Thoracic aorta (tissue), 2 donors: ENCODE results near the gene SHH. TPM values are rescaled to one million over a fixed set of nuclear protein-coding genes. Genes with fewer than 3 reads are reported as not detected.

Experiments
- ATAC-seq: fragments of 150-250 bp; one replicate; pipeline ENCODE4 v1.8.0; 2017; ENCODE audit warnings: low read depth; ENCODE audit not compliant: insufficient number of reproducible peaks, low FRiP score
- DNase-seq: peaks from one replicate; pipeline ENCODE4 v3.0.0-alpha.2; 2020; ENCODE audit warnings: low spot score
- H3K27ac ChIP-seq, 2 donors: fragments of 200-600 bp; sonication (generic); 1 replicate in 1 of 2; 2 replicates in 1 of 2; pipeline ENCODE4 v1.5.1; 2016; ENCODE audit warnings: mild to moderate bottlenecking in 2 of 2, moderate library complexity in 2 of 2
- H3K27me3 ChIP-seq: fragments of 200-600 bp; sonication (generic); replicated peaks from 2 replicates; pipeline ENCODE4 v1.6.0; 2016; ENCODE audit warnings: mild to moderate bottlenecking; ENCODE audit not compliant: insufficient read depth
- H3K36me3 ChIP-seq: fragments of 200-600 bp; sonication (generic); one replicate; pipeline ENCODE4 v1.5.1; 2016
- H3K4me1 ChIP-seq, 2 donors: fragments of 200-600 bp; sonication (generic); 1 replicate in 1 of 2; 2 replicates in 1 of 2; pipeline versions ENCODE4 v1.5.1 to v1.6.0; 2016; ENCODE audit warnings: low read depth in 2 of 2, mild to moderate bottlenecking in 1 of 2; ENCODE audit not compliant: control insufficient read depth in 1 of 2
- H3K4me3 ChIP-seq: fragments of 200-600 bp; sonication (generic); 2 replicates; pipeline ENCODE4 v1.5.1; 2016; ENCODE audit warnings: mild to moderate bottlenecking
- H3K9me3 ChIP-seq: fragments of 200-600 bp; sonication (generic); 2 replicates; pipeline ENCODE4 v1.5.1; 2016
- total RNA-seq, 2 donors: library from RNA; depleted of rRNA; stranded (reverse); fragments of >200 nt; gene quantifications; one replicate each; pipeline versions ENCODE4 v1.1.0 to v1.2.3, GENCODE V29; 2016
- TF ChIP-seq, protein P1 (sequence below): fragments of 200-600 bp; sonication (generic); IDR thresholded peaks from one replicate; pipeline ENCODE4 v1.5.1; 2019; ENCODE audit warnings: antibody characterized with exemption

Gene SHH
- total RNA-seq, 2 donors from 2014 or later = 0.28 TPM; not detected in 1

- Histone ChIP-seq H3K4me1 (no peaks in the 10 kb centered on the region), H3K36me3 (peaks cover 27% of the 10 kb centered on the region), H3K9me3 (no peaks in the 10 kb centered on the region), H3K27me3 (no peaks in the 10 kb centered on the region), H3K27ac (no peak overlapping the region), H3K4me3 (no peak overlapping the region)
- TF ChIP-seq, protein P1, sequence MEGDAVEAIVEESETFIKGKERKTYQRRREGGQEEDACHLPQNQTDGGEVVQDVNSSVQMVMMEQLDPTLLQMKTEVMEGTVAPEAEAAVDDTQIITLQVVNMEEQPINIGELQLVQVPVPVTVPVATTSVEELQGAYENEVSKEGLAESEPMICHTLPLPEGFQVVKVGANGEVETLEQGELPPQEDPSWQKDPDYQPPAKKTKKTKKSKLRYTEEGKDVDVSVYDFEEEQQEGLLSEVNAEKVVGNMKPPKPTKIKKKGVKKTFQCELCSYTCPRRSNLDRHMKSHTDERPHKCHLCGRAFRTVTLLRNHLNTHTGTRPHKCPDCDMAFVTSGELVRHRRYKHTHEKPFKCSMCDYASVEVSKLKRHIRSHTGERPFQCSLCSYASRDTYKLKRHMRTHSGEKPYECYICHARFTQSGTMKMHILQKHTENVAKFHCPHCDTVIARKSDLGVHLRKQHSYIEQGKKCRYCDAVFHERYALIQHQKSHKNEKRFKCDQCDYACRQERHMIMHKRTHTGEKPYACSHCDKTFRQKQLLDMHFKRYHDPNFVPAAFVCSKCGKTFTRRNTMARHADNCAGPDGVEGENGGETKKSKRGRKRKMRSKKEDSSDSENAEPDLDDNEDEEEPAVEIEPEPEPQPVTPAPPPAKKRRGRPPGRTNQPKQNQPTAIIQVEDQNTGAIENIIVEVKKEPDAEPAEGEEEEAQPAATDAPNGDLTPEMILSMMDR = no peak
- ATAC-seq (no peak), DNase-seq (no peak)
These were observed 35.7 kb downstream of the SHH start for GRCh38 chr7:155776606-155777005.

GRCh38 chr7:155775691-155776090 is 36.6 kb downstream of the SHH start:
- no peak for DNase-seq
- no peaks in the 10 kb centered on the region for H3K27me3 ChIP-seq
- ATAC-seq = no peak
- H3K27ac ChIP-seq = no peak overlapping the region
- TF ChIP-seq, protein P1 = no peak
- no peaks in the 10 kb centered on the region for H3K9me3 ChIP-seq
- H3K4me1 ChIP-seq = no peaks in the 10 kb centered on the region
- H3K36me3 ChIP-seq = peaks cover 24% of the 10 kb centered on the region
- no peak overlapping the region for H3K4me3 ChIP-seq

DNA sequence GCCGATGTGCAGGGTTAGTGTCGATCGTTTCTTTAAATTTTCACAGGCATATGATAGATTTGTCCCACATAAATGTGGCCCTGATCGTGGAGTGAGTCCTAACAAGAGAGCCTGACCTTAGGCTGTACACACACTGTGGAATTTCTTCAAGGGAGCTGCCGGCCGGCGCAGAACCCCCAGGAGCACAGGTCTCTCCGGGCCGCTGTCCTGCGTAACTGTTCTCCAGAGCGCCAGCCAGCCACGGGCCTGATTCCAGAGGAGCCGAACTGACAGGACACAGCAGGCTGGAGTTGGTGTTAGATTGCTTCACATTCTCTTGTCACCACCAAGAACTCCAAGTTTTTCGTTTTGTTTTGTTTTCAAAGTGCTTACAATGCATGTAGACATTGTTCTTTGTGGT is 37.3 kb downstream of the SHH start:
- H3K27me3 ChIP-seq = no peaks in the 10 kb centered on the region
- DNase-seq = no peak
- no peak for ATAC-seq
- no peaks in the 10 kb centered on the region for H3K9me3 ChIP-seq
- peaks cover 30% of the 10 kb centered on the region for H3K36me3 ChIP-seq
- no peak overlapping the region for H3K4me3 ChIP-seq
- H3K4me1 ChIP-seq = no peaks in the 10 kb centered on the region
- TF ChIP-seq, protein P1 = no peak
- H3K27ac ChIP-seq = no peak overlapping the region

GRCh38 chr7:155773531-155773930 is 38.7 kb downstream of the SHH start:
- peaks cover 36% of the 10 kb centered on the region for H3K36me3 ChIP-seq
- no peaks in the 10 kb centered on the region for H3K4me1 ChIP-seq
- H3K4me3 ChIP-seq = no peak overlapping the region
- DNase-seq (no peak), ATAC-seq (no peak)
- no peaks in the 10 kb centered on the region for H3K27me3 ChIP-seq
- no peak overlapping the region for H3K27ac ChIP-seq
- H3K9me3 ChIP-seq = no peaks in the 10 kb centered on the region
- TF ChIP-seq, protein P1 = no peak

- TF ChIP-seq, protein P1 = no peak
- peaks cover 25% of the 10 kb centered on the region for H3K36me3 ChIP-seq
- no peak overlapping the region for H3K27ac ChIP-seq
- no peaks in the 10 kb centered on the region for H3K4me1 ChIP-seq
- no peaks in the 10 kb centered on the region for H3K27me3 ChIP-seq
- DNase-seq (no peak), ATAC-seq (no peak)
- no peaks in the 10 kb centered on the region for H3K9me3 ChIP-seq
- H3K4me3 ChIP-seq = no peak overlapping the region
These were observed 42.0 kb downstream of the SHH start for GRCh38 chr7:155770241-155770640.
